Activated T-helper 2 cell treated with anti-CD3 and anti-CD28 coated beads, Interferon-gamma antibody, Interleukin-2, Interleukin-4, amounts not matched to agents 10 μg/mL and 5 μg/mL and 100 μg/mL, durations not matched to agents 14 hours and 24 hours and 36 hours (primary cell): Measurements from ENCODE around the gene COX6B1. TPM values are rescaled to one million over a fixed set of nuclear protein-coding genes. Genes with fewer than 3 reads are reported as not detected.

Experiments
- DNase-seq: peaks from one replicate; pipeline ENCODE4 v3.0.0; 2021; ENCODE audit warnings: low spot score
- H3K27ac Mint-ChIP-seq: one replicate; pipeline ENCODE4 v1.8.0; 2021; ENCODE audit warnings: mixed read lengths
- H3K27me3 Mint-ChIP-seq: one replicate; pipeline ENCODE4 v1.8.0; 2021; ENCODE audit warnings: low read depth, mixed read lengths
- H3K36me3 Mint-ChIP-seq: one replicate; pipeline ENCODE4 v1.8.0; 2021; ENCODE audit warnings: low read depth, mixed read lengths
- H3K4me1 Mint-ChIP-seq: one replicate; pipeline ENCODE4 v1.8.0; 2021; ENCODE audit warnings: low read depth, mixed read lengths
- H3K4me3 Mint-ChIP-seq: one replicate; pipeline ENCODE4 v1.8.0; 2021; ENCODE audit warnings: low read depth, mild to moderate bottlenecking, moderate library complexity, mixed read lengths
- H3K9me3 Mint-ChIP-seq: one replicate; pipeline ENCODE4 v1.8.0; 2021; ENCODE audit warnings: mixed read lengths
- intact Hi-C: fragments of 100-400 bp; cut with micrococcal nuclease; formaldehyde crosslinking; loops from one replicate; pipeline ENCODE4 v1.15.1; 2023
- total RNA-seq: library from RNA; stranded (reverse); gene quantifications from 2 replicates; pipeline ENCODE4 v1.2.3, GENCODE V29; 2022

Gene COX6B1
- total RNA-seq, 1 donor from 2014 or later = 461 TPM

DNA sequence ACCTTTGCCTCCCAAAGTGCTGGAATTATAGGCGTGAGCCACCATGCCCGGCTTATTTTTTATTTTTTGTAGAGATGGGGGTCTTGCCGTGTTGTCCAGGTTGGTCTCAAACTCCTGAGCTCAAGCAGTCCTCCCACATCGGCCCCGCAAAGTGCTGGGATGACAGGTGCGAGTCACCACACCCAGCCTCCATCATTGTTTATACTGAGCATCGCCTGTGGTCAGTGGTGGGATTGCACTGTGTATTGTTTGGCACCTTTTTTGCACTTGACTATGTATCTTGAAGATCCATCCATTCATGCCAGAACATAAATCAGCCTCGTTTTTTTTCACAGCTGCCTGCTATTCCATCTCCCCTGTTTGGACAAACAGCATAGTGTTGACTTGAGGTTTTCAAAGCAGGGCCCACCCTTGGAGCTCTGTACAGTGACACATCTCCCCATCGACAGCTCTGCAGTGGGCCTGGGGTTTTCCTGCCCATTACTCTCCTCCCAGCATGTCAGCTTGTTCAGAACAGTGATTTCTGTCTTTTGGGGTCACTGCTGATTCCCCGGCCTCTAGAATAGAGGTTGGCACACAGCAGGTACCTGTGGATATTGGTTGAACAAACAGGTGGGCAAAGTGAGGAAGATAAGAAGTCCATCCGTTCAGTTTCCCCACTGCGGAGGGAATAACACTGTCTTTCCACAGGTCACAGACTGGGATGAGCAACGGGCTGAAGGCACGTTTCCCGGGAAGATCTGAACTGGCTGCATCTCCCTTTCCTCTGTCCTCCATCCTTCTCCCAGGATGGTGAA, 10.0 kb downstream of the COX6B1 start:
- Mint-ChIP-seq H3K4me3 (no peak overlapping the region), H3K36me3 (peaks cover 43% of the 10 kb centered on the region), H3K9me3 (no peaks in the 10 kb centered on the region), H3K27ac (no peak overlapping the region), H3K4me1 (no peaks in the 10 kb centered on the region), H3K27me3 (no peaks in the 10 kb centered on the region)
- intact Hi-C loops = no loop called here
- no peak for DNase-seq

DNA sequence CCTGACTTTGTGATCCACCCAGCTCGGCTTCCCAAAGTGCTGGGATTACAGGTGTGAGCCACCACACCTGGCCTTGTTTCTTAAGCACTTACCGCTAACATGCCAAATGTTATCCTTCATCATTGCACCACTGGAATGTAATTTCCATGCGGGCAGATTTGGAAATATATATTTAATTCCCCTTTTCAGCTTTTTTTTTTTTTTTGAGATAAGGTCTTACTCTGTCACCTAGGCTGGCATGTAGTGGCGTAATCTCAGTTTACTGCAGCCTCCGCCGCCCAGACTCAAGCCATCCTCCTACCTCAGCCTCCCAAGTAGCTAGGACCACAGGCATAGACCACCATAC, 13.8 kb downstream of the COX6B1 start:
- Mint-ChIP-seq H3K36me3 (peaks cover 19% of the 10 kb centered on the region), H3K27ac (no peak overlapping the region)

DNA sequence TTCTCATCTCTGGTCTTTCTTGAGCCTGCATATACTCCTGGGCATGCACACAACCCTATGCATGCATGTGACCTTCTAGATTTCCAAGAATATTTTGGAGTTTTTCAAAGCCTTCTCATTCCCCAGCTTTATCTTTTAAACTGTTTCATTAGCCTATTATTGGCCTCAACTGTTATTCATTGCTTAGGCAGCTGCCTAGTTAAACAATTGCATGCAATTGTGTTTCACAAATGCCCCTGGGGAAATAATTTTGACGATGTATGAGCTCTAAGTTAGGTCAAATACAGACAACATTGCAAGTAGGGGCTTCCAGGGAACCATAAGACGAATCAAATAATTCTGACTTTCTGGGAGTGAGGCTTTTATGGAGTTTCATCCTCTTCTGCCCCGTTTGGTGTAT, 15.9 kb downstream of the COX6B1 start:
- H3K27ac Mint-ChIP-seq = no peak overlapping the region
- no peaks in the 10 kb centered on the region for H3K4me1 Mint-ChIP-seq
- peaks cover under 1% of the 10 kb centered on the region for H3K27me3 Mint-ChIP-seq
- no peak for DNase-seq
- no peak overlapping the region for H3K4me3 Mint-ChIP-seq
- H3K36me3 Mint-ChIP-seq = peaks cover 6% of the 10 kb centered on the region
- H3K9me3 Mint-ChIP-seq = no peaks in the 10 kb centered on the region
- intact Hi-C loops = no loop called here

More for the DNA sequence above, 13.8 kb downstream of the COX6B1 start:
- no peaks in the 10 kb centered on the region for H3K9me3 Mint-ChIP-seq
- H3K4me3 Mint-ChIP-seq = no peak overlapping the region
- intact Hi-C loops = no loop called here
- no peak for DNase-seq
- no peaks in the 10 kb centered on the region for H3K4me1 Mint-ChIP-seq
- no peaks in the 10 kb centered on the region for H3K27me3 Mint-ChIP-seq

DNA sequence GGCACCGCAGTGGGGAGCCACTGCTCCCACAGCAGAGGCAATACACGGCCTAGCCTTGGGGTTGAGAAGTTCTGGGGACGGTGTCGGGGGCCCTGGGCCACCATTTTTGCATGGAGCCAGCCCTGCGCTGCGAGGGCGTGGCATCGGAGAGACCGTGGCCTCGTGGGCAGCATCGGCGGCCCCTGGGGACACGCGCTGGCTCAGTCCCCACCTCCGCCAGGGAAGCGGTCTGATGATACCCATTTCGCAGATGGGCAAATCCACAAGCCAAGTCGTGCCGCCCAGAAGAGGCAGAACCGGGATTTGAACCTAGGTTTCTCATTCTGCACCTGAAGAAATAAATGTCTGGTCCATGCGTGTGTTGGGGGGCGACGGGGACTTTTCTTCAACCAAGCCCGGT, 17.0 kb downstream of the COX6B1 start:
- peaks cover 11% of the 10 kb centered on the region for H3K27me3 Mint-ChIP-seq
- DNase-seq = no peak
- H3K27ac Mint-ChIP-seq = no peak overlapping the region
- no peaks in the 10 kb centered on the region for H3K36me3 Mint-ChIP-seq
- intact Hi-C loops = no loop called here
- peaks cover 2% of the 10 kb centered on the region for H3K4me1 Mint-ChIP-seq
- no peaks in the 10 kb centered on the region for H3K9me3 Mint-ChIP-seq
- no peak overlapping the region for H3K4me3 Mint-ChIP-seq

- no peak overlapping the region for H3K27ac Mint-ChIP-seq
- no peak for DNase-seq
- H3K27me3 Mint-ChIP-seq = peaks cover 12% of the 10 kb centered on the region
- no peak overlapping the region for H3K4me3 Mint-ChIP-seq
- H3K36me3 Mint-ChIP-seq = no peaks in the 10 kb centered on the region
- intact Hi-C loops = no loop called here
- no peaks in the 10 kb centered on the region for H3K9me3 Mint-ChIP-seq
- peaks cover 2% of the 10 kb centered on the region for H3K4me1 Mint-ChIP-seq
Measured at GRCh38 chr19:35665604-35666003, 17.5 kb downstream of the COX6B1 start.

- Mint-ChIP-seq H3K27me3 (peaks cover 14% of the 10 kb centered on the region), H3K4me3 (no peak within 1 kb of the TSS), H3K4me1 (peaks cover 2% of the 10 kb centered on the region), H3K27ac (no peak within 1 kb of the TSS), H3K9me3 (no peaks in the 10 kb centered on the region), H3K36me3 (no peaks in the 10 kb centered on the region)
- intact Hi-C loops = no loop called here
- DNase-seq = no peak
Measured at GRCh38 chr19:35666251-35666913, 18.3 kb downstream of the COX6B1 start, which contains the start of gene UPK1A. TSS of gene UPK1A (plus strand) at chr19:35666517. CDS start at chr19:35666813, 296 bp downstream.

GRCh38 chr19:35669566-35669965, 21.4 kb downstream of the COX6B1 start:
- Mint-ChIP-seq H3K4me3 (no peak overlapping the region), H3K9me3 (no peaks in the 10 kb centered on the region), H3K27me3 (peaks cover 29% of the 10 kb centered on the region), H3K27ac (no peak overlapping the region), H3K4me1 (peaks cover 13% of the 10 kb centered on the region), H3K36me3 (no peaks in the 10 kb centered on the region)
- intact Hi-C loops = no loop called here
- no peak for DNase-seq

DNA sequence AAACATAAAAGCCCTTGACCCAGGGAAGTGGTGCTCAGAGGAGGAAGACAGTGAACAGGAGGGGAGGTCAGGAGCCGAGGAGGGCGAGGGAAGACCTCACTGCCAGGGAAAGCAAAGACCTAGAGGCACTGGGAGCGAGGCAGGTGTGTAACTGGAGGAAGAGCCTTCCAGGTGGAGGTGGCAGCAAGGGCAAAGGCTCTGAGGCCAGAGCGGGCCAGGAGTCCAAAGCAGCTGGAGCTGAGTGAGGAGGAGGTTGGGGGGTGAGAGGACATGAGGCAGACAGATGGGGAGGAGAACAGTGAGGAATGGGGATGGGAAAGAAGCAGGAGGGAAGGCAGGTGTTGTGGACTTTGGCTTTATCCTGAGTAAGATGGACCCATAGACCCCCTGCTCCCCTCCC, 21.9 kb downstream of the COX6B1 start:
- H3K9me3 Mint-ChIP-seq = no peaks in the 10 kb centered on the region
- intact Hi-C loops = no loop called here
- H3K27me3 Mint-ChIP-seq = peaks cover 29% of the 10 kb centered on the region
- no peak overlapping the region for H3K27ac Mint-ChIP-seq
- H3K4me1 Mint-ChIP-seq = peaks cover 13% of the 10 kb centered on the region
- H3K36me3 Mint-ChIP-seq = no peaks in the 10 kb centered on the region
- no peak for DNase-seq
- H3K4me3 Mint-ChIP-seq = no peak overlapping the region

DNA sequence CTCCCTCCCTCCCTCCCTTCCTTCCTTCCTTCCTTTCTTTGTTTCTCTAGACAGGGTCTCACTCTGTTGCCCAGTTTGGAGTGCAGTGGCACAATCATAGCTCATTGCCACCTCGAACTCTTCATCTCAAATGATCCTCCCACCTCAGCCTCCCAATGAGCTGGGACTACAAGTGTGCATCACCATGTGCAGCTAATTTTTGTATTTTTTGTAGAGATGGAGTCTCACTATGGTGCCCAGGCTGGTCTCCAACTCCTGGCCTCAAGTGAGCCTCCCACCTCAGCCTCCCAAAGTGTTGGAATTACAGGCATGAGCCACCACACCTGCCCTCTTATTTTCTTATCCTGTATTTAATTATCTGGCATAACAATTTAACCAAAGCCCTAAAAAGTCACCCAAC, 22.6 kb downstream of the COX6B1 start:
- intact Hi-C loops = no loop called here
- Mint-ChIP-seq H3K27ac (no peak overlapping the region), H3K36me3 (no peaks in the 10 kb centered on the region), H3K9me3 (no peaks in the 10 kb centered on the region), H3K4me3 (no peak overlapping the region), H3K4me1 (peaks cover 13% of the 10 kb centered on the region), H3K27me3 (peaks cover 29% of the 10 kb centered on the region)
- no peak for DNase-seq

DNA sequence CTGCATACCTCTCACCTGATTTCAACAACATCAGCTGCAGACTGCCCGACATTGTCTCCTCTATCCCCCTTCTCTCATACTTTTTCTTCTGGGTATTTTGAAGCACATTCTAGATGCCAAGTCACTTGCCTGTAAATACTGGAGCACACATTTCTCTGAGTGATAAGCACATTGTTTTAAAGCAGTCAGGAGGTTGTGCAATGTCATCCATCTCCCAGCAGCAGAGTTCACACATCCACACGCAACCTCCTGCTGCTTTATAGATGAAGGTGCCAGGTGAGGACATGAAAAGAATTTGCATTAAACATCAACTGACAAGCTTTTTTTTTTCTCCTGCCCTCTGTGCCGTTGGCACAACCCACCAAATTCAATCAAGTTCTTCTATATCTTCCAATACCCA, 23.7 kb downstream of the COX6B1 start:
- no peaks in the 10 kb centered on the region for H3K36me3 Mint-ChIP-seq
- intact Hi-C loops = loop anchor here (2.0 kb wide), 1 partner anchor 41 kb away; no protein-coding TSS in a partner anchor
- H3K27me3 Mint-ChIP-seq = peaks cover 33% of the 10 kb centered on the region
- no peak overlapping the region for H3K27ac Mint-ChIP-seq
- no peak overlapping the region for H3K4me3 Mint-ChIP-seq
- no peak for DNase-seq
- H3K9me3 Mint-ChIP-seq = no peaks in the 10 kb centered on the region
- peaks cover 13% of the 10 kb centered on the region for H3K4me1 Mint-ChIP-seq

DNA sequence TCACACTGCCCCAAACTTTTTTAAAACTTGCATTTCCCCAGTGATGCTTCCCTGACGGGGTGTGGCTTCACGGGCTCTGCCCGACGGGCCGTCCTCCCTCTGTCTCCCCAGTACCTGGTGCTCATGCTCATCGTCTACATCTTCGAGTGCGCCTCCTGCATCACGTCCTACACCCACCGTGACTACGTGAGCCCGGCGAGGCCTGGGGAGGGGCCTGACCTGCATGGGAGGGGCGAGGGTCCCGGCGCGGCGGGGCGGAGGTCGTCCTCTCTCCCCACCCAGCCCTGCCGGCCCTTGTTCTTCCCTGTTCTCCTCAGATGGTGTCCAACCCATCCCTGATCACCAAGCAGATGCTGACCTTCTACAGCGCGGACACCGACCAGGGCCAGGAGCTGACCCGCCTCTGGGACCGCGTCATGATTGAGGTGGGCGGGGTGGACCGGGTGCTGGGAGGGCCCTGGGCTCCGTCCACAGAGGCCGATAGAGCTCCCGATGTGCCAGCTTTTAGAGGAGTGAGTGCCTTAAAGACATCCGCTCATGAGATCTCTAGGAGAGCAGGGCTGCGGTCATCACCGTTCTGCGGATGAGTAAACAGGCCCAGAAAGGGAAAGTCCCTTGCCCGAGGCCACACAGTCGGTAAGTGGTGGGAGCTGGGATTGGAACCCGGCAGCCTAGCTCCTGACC, 25.1 kb downstream of the COX6B1 start:
- Mint-ChIP-seq H3K9me3 (no peaks in the 10 kb centered on the region), H3K36me3 (no peaks in the 10 kb centered on the region), H3K4me3 (peak overlapping the region; percentile 83), H3K27me3 (peaks cover 36% of the 10 kb centered on the region), H3K4me1 (peaks cover 13% of the 10 kb centered on the region), H3K27ac (peak overlapping the region; percentile 63)
- peak; percentile 43 for DNase-seq
- intact Hi-C loops = loop anchor here (2.0 kb wide), 1 partner anchor 40 kb away; no protein-coding TSS in a partner anchor

DNA sequence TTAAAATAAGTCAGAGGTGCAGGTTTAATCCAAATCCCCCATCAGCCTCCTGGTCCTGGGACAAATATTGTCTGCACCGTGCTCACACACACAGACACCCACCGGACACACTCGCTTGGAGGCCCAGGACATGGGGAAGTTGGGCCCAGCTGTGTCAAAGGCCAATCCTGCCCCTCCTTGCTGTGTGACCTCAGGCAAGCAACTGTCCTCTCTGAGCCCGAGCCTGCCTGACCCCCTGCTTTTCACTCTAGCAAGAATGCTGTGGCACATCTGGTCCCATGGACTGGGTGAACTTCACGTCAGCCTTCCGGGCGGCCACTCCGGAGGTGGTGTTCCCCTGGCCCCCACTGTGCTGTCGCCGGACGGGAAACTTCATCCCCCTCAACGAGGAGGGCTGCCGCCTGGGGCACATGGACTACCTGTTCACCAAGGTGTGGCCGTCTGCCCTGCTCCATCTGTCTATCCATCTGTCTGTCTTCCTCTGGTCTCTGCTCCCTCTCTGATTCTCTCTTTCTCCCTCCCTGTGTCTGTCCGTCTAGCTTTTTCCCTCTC, 27.5 kb downstream of the COX6B1 start:
- intact Hi-C loops = no loop called here
- Mint-ChIP-seq H3K4me1 (peaks cover 11% of the 10 kb centered on the region), H3K27ac (no peak overlapping the region), H3K9me3 (no peaks in the 10 kb centered on the region), H3K36me3 (no peaks in the 10 kb centered on the region), H3K27me3 (peaks cover 23% of the 10 kb centered on the region), H3K4me3 (no peak overlapping the region)
- no peak for DNase-seq
